ENCODE measurements around the gene VIM.
A peak's percentile ranks its signal among the peaks of the same experiment; 100 is the strongest.

VIM gene

DNA sequence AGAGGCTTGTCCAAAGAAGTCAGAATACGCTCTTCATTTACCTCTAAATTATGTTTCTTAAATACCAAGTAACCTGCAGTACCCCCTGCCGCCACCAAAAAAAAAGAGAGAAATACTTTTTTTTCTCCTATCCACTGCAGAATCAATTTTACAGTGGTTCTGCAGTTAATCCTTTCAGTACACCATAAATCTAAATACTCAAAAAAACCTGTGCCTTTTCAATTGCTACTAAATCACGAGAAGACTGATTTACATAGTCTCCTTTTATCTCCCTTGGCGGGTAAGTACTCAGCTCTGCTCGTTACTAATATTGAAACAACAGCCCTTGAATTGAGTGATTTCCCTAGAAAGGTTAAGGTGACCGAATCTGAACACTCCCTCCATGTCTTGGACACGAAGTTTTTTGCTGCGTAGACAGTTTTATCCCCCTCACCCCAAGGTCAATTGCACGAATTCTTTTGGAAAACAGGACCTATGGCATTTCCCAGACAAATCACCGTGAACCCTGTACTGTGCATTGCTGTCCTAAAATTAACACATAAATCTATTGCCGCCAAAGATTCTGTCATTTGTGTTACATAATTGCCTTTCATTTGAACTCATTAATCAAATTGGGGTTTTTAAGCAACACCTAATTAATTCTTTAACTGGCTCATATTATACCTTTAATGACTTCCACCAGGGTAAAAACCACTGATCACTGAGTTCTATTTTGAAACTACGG lies 512 bp upstream of the VIM start:
- H3K4me1 ChIP-seq (ENCODE audit: control insufficient read depth, insufficient read depth, low read length), result peaks cover 11% of the 10 kb centered on the region
- H3K36me3 ChIP-seq (ENCODE audit: control insufficient read depth, insufficient read depth, low read length), result peaks cover 4% of the 10 kb centered on the region
- no peak overlapping the region for H3K9ac ChIP-seq (ENCODE audit: low read length)
- H3K4me3 ChIP-seq (ENCODE audit: low read length), result peak overlapping the region; percentile 91
- no peaks in the 10 kb centered on the region for H3K27me3 ChIP-seq (ENCODE audit: control insufficient read depth, insufficient read depth, low read length)
- peak overlapping the region; percentile 97 for H3K27ac ChIP-seq (ENCODE audit: low read depth, low read length)

DNA sequence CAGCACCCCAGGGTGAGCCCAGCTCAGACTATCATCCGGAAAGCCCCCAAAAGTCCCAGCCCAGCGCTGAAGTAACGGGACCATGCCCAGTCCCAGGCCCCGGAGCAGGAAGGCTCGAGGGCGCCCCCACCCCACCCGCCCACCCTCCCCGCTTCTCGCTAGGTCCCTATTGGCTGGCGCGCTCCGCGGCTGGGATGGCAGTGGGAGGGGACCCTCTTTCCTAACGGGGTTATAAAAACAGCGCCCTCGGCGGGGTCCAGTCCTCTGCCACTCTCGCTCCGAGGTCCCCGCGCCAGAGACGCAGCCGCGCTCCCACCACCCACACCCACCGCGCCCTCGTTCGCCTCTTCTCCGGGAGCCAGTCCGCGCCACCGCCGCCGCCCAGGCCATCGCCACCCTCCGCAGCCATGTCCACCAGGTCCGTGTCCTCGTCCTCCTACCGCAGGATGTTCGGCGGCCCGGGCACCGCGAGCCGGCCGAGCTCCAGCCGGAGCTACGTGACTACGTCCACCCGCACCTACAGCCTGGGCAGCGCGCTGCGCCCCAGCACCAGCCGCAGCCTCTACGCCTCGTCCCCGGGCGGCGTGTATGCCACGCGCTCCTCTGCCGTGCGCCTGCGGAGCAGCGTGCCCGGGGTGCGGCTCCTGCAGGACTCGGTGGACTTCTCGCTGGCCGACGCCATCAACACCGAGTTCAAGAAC lies 1.1 kb downstream of the VIM start:
- H3K4me3 ChIP-seq (ENCODE audit: low read length), result peak overlapping the region; percentile 91
- H3K36me3 ChIP-seq (ENCODE audit: control insufficient read depth, insufficient read depth, low read length), result peaks cover 8% of the 10 kb centered on the region
- no peaks in the 10 kb centered on the region for H3K27me3 ChIP-seq (ENCODE audit: control insufficient read depth, insufficient read depth, low read length)
- peak overlapping the region; percentile 97 for H3K27ac ChIP-seq (ENCODE audit: low read depth, low read length)
- H3K9ac ChIP-seq (ENCODE audit: low read length), result peak overlapping the region; percentile 50
- H3K4me1 ChIP-seq (ENCODE audit: control insufficient read depth, insufficient read depth, low read length), result peaks cover 13% of the 10 kb centered on the region

DNA sequence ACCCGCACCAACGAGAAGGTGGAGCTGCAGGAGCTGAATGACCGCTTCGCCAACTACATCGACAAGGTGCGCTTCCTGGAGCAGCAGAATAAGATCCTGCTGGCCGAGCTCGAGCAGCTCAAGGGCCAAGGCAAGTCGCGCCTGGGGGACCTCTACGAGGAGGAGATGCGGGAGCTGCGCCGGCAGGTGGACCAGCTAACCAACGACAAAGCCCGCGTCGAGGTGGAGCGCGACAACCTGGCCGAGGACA lies 1.6 kb downstream of the VIM start:
- H3K36me3 ChIP-seq (ENCODE audit: control insufficient read depth, insufficient read depth, low read length), result peaks cover 12% of the 10 kb centered on the region
- peak overlapping the region; percentile 50 for H3K9ac ChIP-seq (ENCODE audit: low read length)
- peak overlapping the region; percentile 87 for H3K27ac ChIP-seq (ENCODE audit: low read depth, low read length)
- peaks cover 16% of the 10 kb centered on the region for H3K4me1 ChIP-seq (ENCODE audit: control insufficient read depth, insufficient read depth, low read length)
- peak overlapping the region; percentile 91 for H3K4me3 ChIP-seq (ENCODE audit: low read length)
- H3K27me3 ChIP-seq (ENCODE audit: control insufficient read depth, insufficient read depth, low read length), result no peaks in the 10 kb centered on the region

DNA sequence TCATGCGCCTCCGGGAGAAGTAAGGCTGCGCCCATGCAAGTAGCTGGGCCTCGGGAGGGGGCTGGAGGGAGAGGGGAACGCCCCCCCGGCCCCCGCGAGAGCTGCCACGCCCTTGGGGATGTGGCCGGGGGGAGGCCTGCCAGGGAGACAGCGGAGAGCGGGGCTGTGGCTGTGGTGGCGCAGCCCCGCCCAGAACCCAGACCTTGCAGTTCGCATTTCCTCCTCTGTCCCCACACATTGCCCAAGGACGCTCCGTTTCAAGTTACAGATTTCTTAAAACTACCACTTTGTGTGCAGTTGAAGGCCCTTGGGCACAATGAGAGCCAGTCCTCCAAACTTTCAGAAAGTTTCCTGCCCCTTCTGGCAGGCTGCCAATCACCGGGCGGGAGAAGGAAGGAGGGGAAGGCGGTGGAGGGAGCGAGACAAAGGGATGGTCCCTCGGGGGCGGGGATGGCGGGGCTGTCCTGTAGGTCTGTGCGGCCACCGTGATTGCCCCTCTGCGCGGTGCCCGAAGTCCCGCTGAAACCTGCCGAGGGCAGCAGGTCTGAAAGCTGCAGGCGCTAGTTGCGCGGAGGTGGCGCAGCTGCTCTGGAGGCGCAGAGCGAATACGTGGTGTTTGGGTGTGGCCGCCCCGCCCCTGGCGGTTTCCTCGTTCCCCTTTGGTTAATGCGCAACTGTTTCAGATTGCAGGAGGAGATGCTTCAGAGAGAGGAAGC lies 2.1 kb downstream of the VIM start:
- Histone ChIP-seq H3K4me3 (ENCODE audit: low read length) (peak overlapping the region; percentile 91), H3K9ac (ENCODE audit: low read length) (peak overlapping the region; percentile 50), H3K27ac (ENCODE audit: low read depth, low read length) (peak overlapping the region; percentile 87), H3K27me3 (ENCODE audit: control insufficient read depth, insufficient read depth, low read length) (no peaks in the 10 kb centered on the region), H3K4me1 (ENCODE audit: control insufficient read depth, insufficient read depth, low read length) (peaks cover 17% of the 10 kb centered on the region), H3K36me3 (ENCODE audit: control insufficient read depth, insufficient read depth, low read length) (peaks cover 17% of the 10 kb centered on the region)

DNA sequence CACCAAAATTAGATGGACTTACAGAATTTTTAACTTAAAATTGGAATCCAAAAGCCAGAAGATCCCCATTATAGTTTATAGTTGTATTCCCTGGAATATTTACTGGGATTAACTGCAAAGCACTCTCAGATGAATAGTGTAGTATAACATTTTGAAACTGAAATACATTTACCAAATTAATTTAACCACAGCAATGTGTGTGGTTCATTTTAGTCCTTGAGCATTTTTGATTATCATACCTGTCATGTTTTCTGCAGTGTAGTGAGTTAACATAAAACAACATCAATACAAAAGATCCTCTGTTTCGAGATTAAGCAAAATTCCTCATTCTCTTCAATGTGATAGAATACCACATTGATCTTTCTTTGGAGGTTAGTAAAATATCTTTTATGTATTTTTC lies 3.7 kb downstream of the VIM start:
- Histone ChIP-seq H3K9ac (ENCODE audit: low read length) (no peak overlapping the region), H3K36me3 (ENCODE audit: control insufficient read depth, insufficient read depth, low read length) (peaks cover 28% of the 10 kb centered on the region), H3K4me3 (ENCODE audit: low read length) (no peak overlapping the region), H3K27ac (ENCODE audit: low read depth, low read length) (peak overlapping the region; percentile 87), H3K27me3 (ENCODE audit: control insufficient read depth, insufficient read depth, low read length) (no peaks in the 10 kb centered on the region), H3K4me1 (ENCODE audit: control insufficient read depth, insufficient read depth, low read length) (peaks cover 17% of the 10 kb centered on the region)

DNA sequence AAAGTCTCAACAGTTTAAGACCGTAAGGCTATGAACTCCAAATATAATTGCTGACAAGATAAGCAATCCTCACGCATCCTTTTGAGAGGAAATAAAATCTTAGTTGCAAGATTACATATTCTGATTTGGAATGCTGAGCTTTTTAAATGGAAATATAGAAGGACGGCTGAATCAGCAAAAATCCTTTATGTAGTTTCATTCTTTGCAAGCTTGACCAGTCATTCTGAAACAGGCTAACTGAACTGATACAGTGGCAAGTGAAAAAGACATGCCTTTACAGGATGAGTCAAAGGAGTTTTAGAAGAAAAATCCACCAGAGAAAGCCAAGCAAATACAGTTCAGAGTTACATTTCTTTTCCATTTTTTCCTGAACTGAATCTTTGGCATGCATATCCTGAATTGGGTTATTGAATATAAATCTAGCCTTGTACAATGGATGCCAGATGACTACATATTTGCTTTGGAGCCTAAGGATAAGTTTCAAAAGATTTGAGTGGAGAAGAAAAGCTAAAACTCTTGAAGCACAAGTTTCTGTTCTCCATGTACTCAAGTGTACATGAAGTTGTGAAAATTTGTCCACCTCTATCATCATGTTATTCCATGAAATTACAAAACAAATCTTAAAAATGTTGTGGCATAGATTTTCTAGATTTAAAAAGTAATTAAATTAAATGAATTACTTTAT lies 4.4 kb downstream of the VIM start:
- no peaks in the 10 kb centered on the region for H3K27me3 ChIP-seq (ENCODE audit: control insufficient read depth, insufficient read depth, low read length)
- H3K36me3 ChIP-seq (ENCODE audit: control insufficient read depth, insufficient read depth, low read length), result peaks cover 28% of the 10 kb centered on the region
- H3K9ac ChIP-seq (ENCODE audit: low read length), result no peak overlapping the region
- H3K4me1 ChIP-seq (ENCODE audit: control insufficient read depth, insufficient read depth, low read length), result peaks cover 17% of the 10 kb centered on the region
- H3K4me3 ChIP-seq (ENCODE audit: low read length), result peak overlapping the region; percentile 29
- H3K27ac ChIP-seq (ENCODE audit: low read depth, low read length), result peak overlapping the region; percentile 87

DNA sequence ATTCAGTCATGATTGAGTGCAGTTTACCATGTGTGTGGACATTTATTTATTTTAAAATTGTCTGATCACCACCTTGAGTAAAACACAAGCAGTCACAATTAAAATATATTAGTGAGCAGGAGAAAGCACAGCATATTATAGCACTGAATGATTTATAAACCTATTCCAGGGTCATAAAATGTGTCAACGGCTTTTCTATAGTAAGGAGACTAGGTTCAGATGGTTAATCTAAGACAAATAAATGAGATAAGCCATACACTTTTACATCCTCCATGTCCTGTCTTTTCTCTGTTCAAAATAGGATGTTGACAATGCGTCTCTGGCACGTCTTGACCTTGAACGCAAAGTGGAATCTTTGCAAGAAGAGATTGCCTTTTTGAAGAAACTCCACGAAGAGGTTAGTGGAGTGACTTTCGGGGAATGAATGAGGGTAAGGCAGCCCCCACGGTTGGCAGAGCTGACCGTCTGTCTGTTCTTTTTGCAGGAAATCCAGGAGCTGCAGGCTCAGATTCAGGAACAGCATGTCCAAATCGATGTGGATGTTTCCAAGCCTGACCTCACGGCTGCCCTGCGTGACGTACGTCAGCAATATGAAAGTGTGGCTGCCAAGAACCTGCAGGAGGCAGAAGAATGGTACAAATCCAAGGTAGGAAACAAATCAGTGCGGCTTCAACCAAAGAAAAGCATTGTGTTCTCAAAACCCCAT lies 5.4 kb downstream of the VIM start:
- Histone ChIP-seq H3K27me3 (ENCODE audit: control insufficient read depth, insufficient read depth, low read length) (no peaks in the 10 kb centered on the region), H3K9ac (ENCODE audit: low read length) (peak overlapping the region; percentile 66), H3K36me3 (ENCODE audit: control insufficient read depth, insufficient read depth, low read length) (peaks cover 28% of the 10 kb centered on the region), H3K27ac (ENCODE audit: low read depth, low read length) (peak overlapping the region; percentile 15), H3K4me1 (ENCODE audit: control insufficient read depth, insufficient read depth, low read length) (peaks cover 17% of the 10 kb centered on the region), H3K4me3 (ENCODE audit: low read length) (peak overlapping the region; percentile 9)

DNA sequence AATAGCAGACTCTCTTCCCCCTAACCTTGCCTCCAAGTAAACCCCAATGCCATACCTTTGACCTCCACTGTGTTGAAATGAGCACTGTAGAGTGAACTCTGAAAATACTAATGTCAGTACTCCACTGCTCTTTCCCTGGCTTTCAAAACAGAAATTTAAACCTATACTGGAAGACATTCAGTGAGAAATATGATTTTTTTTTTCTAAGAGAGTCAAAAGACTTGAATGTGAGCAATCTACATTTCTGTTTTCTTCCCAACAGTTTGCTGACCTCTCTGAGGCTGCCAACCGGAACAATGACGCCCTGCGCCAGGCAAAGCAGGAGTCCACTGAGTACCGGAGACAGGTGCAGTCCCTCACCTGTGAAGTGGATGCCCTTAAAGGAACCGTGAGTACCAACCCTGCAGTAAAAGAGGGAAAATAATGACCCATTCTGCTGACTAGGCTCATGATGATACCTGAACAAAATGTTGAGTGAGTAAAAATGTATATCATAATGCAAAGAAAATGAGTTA lies 6.4 kb downstream of the VIM start:
- H3K4me1 ChIP-seq (ENCODE audit: control insufficient read depth, insufficient read depth, low read length), result peaks cover 17% of the 10 kb centered on the region
- no peaks in the 10 kb centered on the region for H3K27me3 ChIP-seq (ENCODE audit: control insufficient read depth, insufficient read depth, low read length)
- no peak overlapping the region for H3K4me3 ChIP-seq (ENCODE audit: low read length)
- H3K27ac ChIP-seq (ENCODE audit: low read depth, low read length), result no peak overlapping the region
- no peak overlapping the region for H3K9ac ChIP-seq (ENCODE audit: low read length)
- H3K36me3 ChIP-seq (ENCODE audit: control insufficient read depth, insufficient read depth, low read length), result peaks cover 28% of the 10 kb centered on the region

DNA sequence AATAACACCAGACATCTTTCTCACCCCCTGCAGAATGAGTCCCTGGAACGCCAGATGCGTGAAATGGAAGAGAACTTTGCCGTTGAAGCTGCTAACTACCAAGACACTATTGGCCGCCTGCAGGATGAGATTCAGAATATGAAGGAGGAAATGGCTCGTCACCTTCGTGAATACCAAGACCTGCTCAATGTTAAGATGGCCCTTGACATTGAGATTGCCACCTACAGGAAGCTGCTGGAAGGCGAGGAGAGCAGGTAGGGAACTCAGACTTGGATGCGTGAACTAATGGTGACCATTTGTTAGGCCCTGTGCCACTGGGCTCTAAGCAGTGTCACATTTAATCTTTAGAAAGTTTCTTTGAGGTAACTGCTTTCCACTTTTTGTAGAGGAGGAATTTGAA lies 7.1 kb downstream of the VIM start:
- Histone ChIP-seq H3K9ac (ENCODE audit: low read length) (no peak overlapping the region), H3K4me3 (ENCODE audit: low read length) (peak overlapping the region; percentile 7), H3K27me3 (ENCODE audit: control insufficient read depth, insufficient read depth, low read length) (no peaks in the 10 kb centered on the region), H3K27ac (ENCODE audit: low read depth, low read length) (no peak overlapping the region), H3K4me1 (ENCODE audit: control insufficient read depth, insufficient read depth, low read length) (peaks cover 17% of the 10 kb centered on the region), H3K36me3 (ENCODE audit: control insufficient read depth, insufficient read depth, low read length) (peaks cover 28% of the 10 kb centered on the region)

DNA sequence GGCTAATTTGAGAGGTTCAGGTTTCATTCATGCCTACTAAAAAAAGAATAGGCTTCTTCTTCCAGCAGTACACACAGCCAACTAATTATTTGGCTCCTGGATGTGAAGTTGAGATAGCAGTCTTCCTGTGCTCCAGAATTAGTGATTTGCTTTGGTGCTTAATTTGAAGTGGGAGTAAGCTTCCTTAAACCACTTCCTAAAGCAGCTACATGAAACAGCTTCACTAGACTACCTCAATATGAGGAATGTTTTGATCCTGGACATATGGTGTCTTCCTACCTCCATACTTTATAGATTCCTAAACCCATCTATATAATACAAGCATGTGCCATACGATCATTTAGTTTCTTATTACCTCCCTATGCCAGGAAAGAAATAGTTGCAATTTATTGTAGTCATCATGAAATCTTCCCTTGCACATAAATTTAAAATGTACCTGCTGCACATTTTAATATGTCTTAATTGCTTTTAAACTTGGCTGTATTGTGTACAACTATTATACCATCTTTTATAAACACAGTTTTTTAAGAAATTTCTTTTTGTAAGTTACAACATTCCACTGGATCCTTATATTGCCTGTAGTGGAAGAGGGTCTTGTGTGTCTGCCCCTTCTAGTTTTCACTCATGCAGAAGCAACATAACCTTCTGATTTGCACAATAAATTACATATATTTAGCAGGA lies 8.6 kb downstream of the VIM start:
- no peak overlapping the region for H3K4me3 ChIP-seq (ENCODE audit: low read length)
- no peaks in the 10 kb centered on the region for H3K27me3 ChIP-seq (ENCODE audit: control insufficient read depth, insufficient read depth, low read length)
- H3K9ac ChIP-seq (ENCODE audit: low read length), result no peak overlapping the region
- H3K27ac ChIP-seq (ENCODE audit: low read depth, low read length), result no peak overlapping the region
- H3K4me1 ChIP-seq (ENCODE audit: control insufficient read depth, insufficient read depth, low read length), result peaks cover 12% of the 10 kb centered on the region
- H3K36me3 ChIP-seq (ENCODE audit: control insufficient read depth, insufficient read depth, low read length), result peaks cover 25% of the 10 kb centered on the region

DNA sequence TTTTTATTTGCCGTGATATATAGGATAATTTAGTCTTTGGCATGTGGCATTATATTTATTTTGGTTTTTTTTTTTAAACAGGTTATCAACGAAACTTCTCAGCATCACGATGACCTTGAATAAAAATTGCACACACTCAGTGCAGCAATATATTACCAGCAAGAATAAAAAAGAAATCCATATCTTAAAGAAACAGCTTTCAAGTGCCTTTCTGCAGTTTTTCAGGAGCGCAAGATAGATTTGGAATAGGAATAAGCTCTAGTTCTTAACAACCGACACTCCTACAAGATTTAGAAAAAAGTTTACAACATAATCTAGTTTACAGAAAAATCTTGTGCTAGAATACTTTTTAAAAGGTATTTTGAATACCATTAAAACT lies 9.1 kb downstream of the VIM start:
- Histone ChIP-seq H3K27ac (ENCODE audit: low read depth, low read length) (no peak overlapping the region), H3K4me3 (ENCODE audit: low read length) (no peak overlapping the region), H3K27me3 (ENCODE audit: control insufficient read depth, insufficient read depth, low read length) (no peaks in the 10 kb centered on the region), H3K36me3 (ENCODE audit: control insufficient read depth, insufficient read depth, low read length) (peaks cover 25% of the 10 kb centered on the region), H3K4me1 (ENCODE audit: control insufficient read depth, insufficient read depth, low read length) (peaks cover 9% of the 10 kb centered on the region), H3K9ac (ENCODE audit: low read length) (no peak overlapping the region)
